WTC11 (cell line): ENCODE results near the gene ITPK1. TPM values are rescaled to one million over a fixed set of nuclear protein-coding genes. Genes with fewer than 3 reads are reported as not detected.

Source experiments
- ATAC-seq: fragments of 200-7000 bp; cut with Tn5 transposase; 2 replicates; pipeline ENCODE4 v1.10.0; 2021; ENCODE audit warnings: mild to moderate bottlenecking, moderate library complexity
- CTCF ChIA-PET: fragments of 300-600 bp; sonication (Branson Sonifier 250); formaldehyde crosslinking; loops from one replicate; lab custom pipeline; 2021; ENCODE audit warnings: antibody characterized with exemption; lab: Charles Lee
- POLR2A ChIA-PET: fragments of 350-600 bp; sonication (Branson Sonifier 250); formaldehyde crosslinking; loops from one replicate; lab custom pipeline; 2021; ENCODE audit warnings: antibody characterized with exemption; lab: Charles Lee
- DNase-seq: peaks from one replicate; pipeline ENCODE4 v3.0.0; 2021; ENCODE audit warnings: low spot score
- H3K27ac Mint-ChIP-seq: 2 replicates; pipeline ENCODE4 v1.8.0; 2021; ENCODE audit warnings: mixed read lengths
- H3K27me3 Mint-ChIP-seq: 2 replicates; pipeline ENCODE4 v1.8.0; 2021; ENCODE audit warnings: low read depth, mild to moderate bottlenecking, moderate library complexity, mixed read lengths
- H3K36me3 Mint-ChIP-seq: 2 replicates; pipeline ENCODE4 v1.8.0; 2021; ENCODE audit warnings: mixed read lengths
- H3K4me1 Mint-ChIP-seq: 2 replicates; pipeline ENCODE4 v1.8.0; 2022; ENCODE audit warnings: mixed read lengths
- H3K4me3 Mint-ChIP-seq: 2 replicates; pipeline ENCODE4 v1.8.0; 2021; ENCODE audit warnings: mild to moderate bottlenecking, moderate library complexity, mixed read lengths
- H3K9me3 Mint-ChIP-seq: 2 replicates; pipeline ENCODE4 v1.8.0; 2021; ENCODE audit warnings: mixed read lengths
- ATF3 ChIP-seq: sonication (generic); formaldehyde crosslinking; conservative IDR thresholded peaks from 2 replicates; pipeline ENCODE4 v1.8.1; 2022; ENCODE audit warnings: mild to moderate bottlenecking, missing genetic modification reagents
- CBFB ChIP-seq: sonication (generic); formaldehyde crosslinking; IDR thresholded peaks from 2 replicates; pipeline ENCODE4 v1.8.1; 2022; ENCODE audit warnings: mild to moderate bottlenecking, low read depth, missing genetic modification reagents
- CREB1 ChIP-seq: sonication (generic); formaldehyde crosslinking; IDR thresholded peaks from 2 replicates; pipeline ENCODE4 v1.8.0; 2023; ENCODE audit warnings: mild to moderate bottlenecking, missing genetic modification reagents
- CTCF ChIP-seq: fragments of 200-600 bp; IDR thresholded peaks from 2 replicates; pipeline ENCODE4 v1.8.0; 2022; ENCODE audit warnings: antibody characterized with exemption
- EMX1 ChIP-seq: fragments of 250-450 bp; sonication (Bioruptor Pico); IDR thresholded peaks from 2 replicates; pipeline ENCODE4 v1.8.0; 2021; ENCODE audit warnings: mild to moderate bottlenecking
- ERG ChIP-seq: fragments of 250-450 bp; sonication (Bioruptor Pico); IDR thresholded peaks from 2 replicates; pipeline ENCODE4 v1.8.0; 2021; ENCODE audit warnings: mild to moderate bottlenecking
- ESRRA ChIP-seq: sonication (generic); formaldehyde crosslinking; IDR thresholded peaks from 2 replicates; pipeline ENCODE4 v1.8.1; 2022; ENCODE audit warnings: mild to moderate bottlenecking, missing genetic modification reagents, borderline replicate concordance
- FOXP1 ChIP-seq: sonication (generic); formaldehyde crosslinking; IDR thresholded peaks from 2 replicates; pipeline ENCODE4 v1.8.0; 2022; ENCODE audit warnings: missing genetic modification reagents, mild to moderate bottlenecking, moderate library complexity, borderline replicate concordance
- GABPB1 ChIP-seq: sonication (generic); formaldehyde crosslinking; IDR thresholded peaks from 2 replicates; pipeline ENCODE4 v1.8.1; 2023; ENCODE audit warnings: mild to moderate bottlenecking, missing genetic modification reagents
- GRHL2 ChIP-seq: fragments of 250-450 bp; sonication (Bioruptor Pico); IDR thresholded peaks from 2 replicates; pipeline ENCODE4 v1.8.0; 2022; ENCODE audit warnings: mild to moderate bottlenecking, moderate library complexity; ENCODE audit not compliant: insufficient replicate concordance, severe bottlenecking
- GTF2I ChIP-seq: fragments of 250-450 bp; sonication (Bioruptor Pico); conservative IDR thresholded peaks from 2 replicates; pipeline ENCODE4 v1.4.0; 2021; ENCODE audit warnings: mild to moderate bottlenecking
- HMGA2 ChIP-seq: fragments of 250-450 bp; sonication (Bioruptor Pico); IDR thresholded peaks from 2 replicates; pipeline ENCODE4 v1.4.0; 2021; ENCODE audit warnings: mild to moderate bottlenecking, moderate library complexity
- IRF1 ChIP-seq: sonication (generic); formaldehyde crosslinking; IDR thresholded peaks from 2 replicates; pipeline ENCODE4 v1.8.0; 2023; ENCODE audit warnings: missing genetic modification reagents
- OVOL2 ChIP-seq: fragments of 250-450 bp; sonication (Bioruptor Pico); IDR thresholded peaks from 2 replicates; pipeline ENCODE4 v1.9.0; 2021; ENCODE audit warnings: mild to moderate bottlenecking, borderline replicate concordance
- PREB ChIP-seq: sonication (generic); formaldehyde crosslinking; IDR thresholded peaks from 2 replicates; pipeline ENCODE4 v1.8.1; 2022; ENCODE audit warnings: mild to moderate bottlenecking, missing genetic modification reagents, moderate library complexity, borderline replicate concordance
- SMAD4 ChIP-seq: sonication (generic); formaldehyde crosslinking; IDR thresholded peaks from 2 replicates; pipeline ENCODE4 v1.8.0; 2022; ENCODE audit warnings: mild to moderate bottlenecking, missing genetic modification reagents
- SOX15 ChIP-seq: fragments of 250-450 bp; sonication (Bioruptor Pico); IDR thresholded peaks from 2 replicates; pipeline ENCODE4 v1.9.0; 2021; ENCODE audit warnings: mild to moderate bottlenecking
- TEAD1 ChIP-seq: sonication (generic); formaldehyde crosslinking; IDR thresholded peaks from 2 replicates; pipeline ENCODE4 v1.8.0; 2022; ENCODE audit warnings: mild to moderate bottlenecking, missing genetic modification reagents
- TEAD4 ChIP-seq: sonication (generic); formaldehyde crosslinking; IDR thresholded peaks from 2 replicates; pipeline ENCODE4 v1.8.0; 2022; ENCODE audit warnings: mild to moderate bottlenecking, missing genetic modification reagents
- ZBTB21 ChIP-seq: sonication (generic); formaldehyde crosslinking; IDR thresholded peaks from 2 replicates; pipeline ENCODE4 v1.8.1; 2023; ENCODE audit warnings: mild to moderate bottlenecking, missing genetic modification reagents, borderline replicate concordance
- ZBTB43 ChIP-seq: sonication (generic); formaldehyde crosslinking; IDR thresholded peaks from 2 replicates; pipeline ENCODE4 v1.8.1; 2023; ENCODE audit warnings: mild to moderate bottlenecking, missing genetic modification reagents
- ZNF219 ChIP-seq: sonication (generic); formaldehyde crosslinking; IDR thresholded peaks from 2 replicates; pipeline ENCODE4 v1.8.0; 2023; ENCODE audit warnings: missing genetic modification reagents, mild to moderate bottlenecking, borderline replicate concordance
- ZNF263 ChIP-seq: sonication (generic); formaldehyde crosslinking; IDR thresholded peaks from 2 replicates; pipeline ENCODE4 v1.8.1; 2022; ENCODE audit warnings: low read depth, mild to moderate bottlenecking, moderate library complexity, missing genetic modification reagents
- total RNA-seq: library from RNA; stranded (reverse); gene quantifications from 3 replicates; pipeline ENCODE4 v1.2.3, GENCODE V29; 2021

Gene ITPK1
- total RNA-seq, 1 experiment from 2014 or later = 144 TPM

GRCh38 chr14:93094121-93094918, 21.4 kb downstream of the ITPK1 start:
- ChIA-PET CTCF (interaction anchor here (0.9 to 1.7 kb wide), 3 partner anchors 11 to 60 kb away, joined by 5 to 8 read pairs (median 7); no protein-coding TSS in a partner anchor), POLR2A (no interaction called here)
- ATAC-seq (no peak), DNase-seq (no peak)
- Mint-ChIP-seq H3K27me3 (no peaks in the 10 kb centered on the region), H3K27ac (no peak overlapping the region), H3K4me3 (no peak overlapping the region), H3K36me3 (no peaks in the 10 kb centered on the region), H3K9me3 (no peaks in the 10 kb centered on the region), H3K4me1 (peaks cover 54% of the 10 kb centered on the region)
- no peak for TF ChIP-seq CTCF
- TF ChIP-seq OVOL2 = no peak
- no peak for TF ChIP-seq GABPB1 (CRISPR knock-in tag)
- no peak for TF ChIP-seq ZBTB21 (CRISPR knock-in tag)
- no peak for TF ChIP-seq FOXP1 (CRISPR knock-in tag)
- no peak for TF ChIP-seq ZNF263
- TF ChIP-seq PREB (CRISPR knock-in tag) = no peak
- no peak for TF ChIP-seq IRF1 (CRISPR knock-in tag)
- no peak for TF ChIP-seq ATF3
- no peak for TF ChIP-seq SMAD4 (CRISPR knock-in tag)

GRCh38 chr14:93092606-93093556, 22.8 kb downstream of the ITPK1 start:
- ChIA-PET POLR2A (no interaction called here), CTCF (interaction anchor here (0.8 kb wide), 1 partner anchor 12 kb away, joined by 3 read pairs; no protein-coding TSS in a partner anchor)
- Mint-ChIP-seq H3K27ac (peak overlapping the region; percentile 96), H3K27me3 (no peaks in the 10 kb centered on the region), H3K4me1 (peaks cover 51% of the 10 kb centered on the region), H3K9me3 (no peaks in the 10 kb centered on the region), H3K36me3 (no peaks in the 10 kb centered on the region), H3K4me3 (no peak overlapping the region)
- no peak for ATAC-seq
- no peak for DNase-seq
- TF ChIP-seq GTF2I (CRISPR knock-in tag) (no peak), ERG (CRISPR knock-in tag) (no peak), HMGA2 (CRISPR knock-in tag) (no peak), ZNF219 (CRISPR knock-in tag) (no peak), EMX1 (CRISPR knock-in tag) (no peak), ZBTB43 (CRISPR knock-in tag) (no peak), SOX15 (CRISPR knock-in tag) (no peak), TEAD1 (CRISPR knock-in tag) (no peak), TEAD4 (CRISPR knock-in tag) (no peak), CBFB (CRISPR knock-in tag) (no peak), IRF1 (CRISPR knock-in tag) (no peak), CREB1 (CRISPR knock-in tag) (no peak), CTCF (no peak), GRHL2 (CRISPR knock-in tag) (no peak), ESRRA (no peak)
